GM19395 (cell line): ENCODE measurements around the gene ESPNL.
"Not testable (repeated sequence)": the region's sequence is repeated elsewhere in the genome, so short reads cannot be mapped to it uniquely, and the experiment has no call there.

Source experiments
- ATAC-seq: cut with Tn5 transposase; IDR thresholded peaks from one replicate; pipeline ENCODE4 v1.9.1; 2021; ENCODE audit warnings: mild to moderate bottlenecking, moderate library complexity; ENCODE audit not compliant: unreplicated experiment

The ESPNL gene

GRCh38 chr2:238100049-238100820 is at the start of gene ESPNL:
Gene ESPNL (plus strand): TSS chr2:238100340. CDS start chr2:238100420, 80 bp downstream.
- no peak for ATAC-seq

- ATAC-seq: no peak
These were observed 46.9 kb upstream of the ESPNL start for GRCh38 chr2:238053191-238053776.

GRCh38 chr2:238055841-238056240 is 44.3 kb upstream of the ESPNL start:
- ATAC-seq: no peak

GRCh38 chr2:238057696-238058575 is 42.2 kb upstream of the ESPNL start:
- ATAC-seq: not testable (repeated sequence)

- ATAC-seq: no peak
These were observed 40.6 kb upstream of the ESPNL start for GRCh38 chr2:238059505-238059904.

- no peak for ATAC-seq
These were observed 40.0 kb upstream of the ESPNL start for GRCh38 chr2:238060096-238060541.

GRCh38 chr2:238060542-238061314 is 39.4 kb upstream of the ESPNL start, which contains the start of gene SCLY:
Gene SCLY (plus strand): TSS chr2:238061001. CDS start chr2:238061055, 54 bp downstream.
- peak; percentile 87 for ATAC-seq

GRCh38 chr2:238061315-238062202 is 38.6 kb upstream of the ESPNL start:
- ATAC-seq: peak; percentile 36

GRCh38 chr2:238063414-238064189 is 36.5 kb upstream of the ESPNL start:
- no peak for ATAC-seq

GRCh38 chr2:238064376-238064775 is 35.8 kb upstream of the ESPNL start:
- no peak for ATAC-seq

GRCh38 chr2:238065071-238065846 is 34.9 kb upstream of the ESPNL start:
- ATAC-seq: no peak

- no peak for ATAC-seq
These were observed 33.9 kb upstream of the ESPNL start for GRCh38 chr2:238066218-238066617.

- not testable (repeated sequence) for ATAC-seq
These were observed 33.4 kb upstream of the ESPNL start for GRCh38 chr2:238066718-238067117.

- no peak for ATAC-seq
These were observed 32.2 kb upstream of the ESPNL start for GRCh38 chr2:238067939-238068338.

GRCh38 chr2:238069021-238069709 is 31.0 kb upstream of the ESPNL start:
- no peak for ATAC-seq

- ATAC-seq: no peak
These were observed 30.3 kb upstream of the ESPNL start for GRCh38 chr2:238069877-238070276.

GRCh38 chr2:238075397-238075796 is 24.7 kb upstream of the ESPNL start:
- no peak for ATAC-seq
